Smooth muscle cell (in vitro differentiated cells): ENCODE data around the gene RAB39A. TPM values are rescaled to one million over a fixed set of nuclear protein-coding genes. Genes with fewer than 3 reads are reported as not detected.

ENCODE experiments used
- DNase-seq: peaks from one replicate; lab custom pipeline; 2025; ENCODE audit not compliant: unreplicated experiment; lab: John Stamatoyannopoulos, UW
- H2AFZ ChIP-seq: fragments of 200-600 bp; sonication (generic); 2 replicates; pipeline ENCODE4 v1.6.0; 2016; ENCODE audit warnings: antibody characterized with exemption, low read depth, mild to moderate bottlenecking
- H3F3A ChIP-seq: fragments of 200-600 bp; sonication (generic); 2 replicates; pipeline ENCODE4 v1.6.0; 2017; ENCODE audit warnings: antibody characterized with exemption, low read depth
- H3K27ac ChIP-seq: fragments of 200-600 bp; sonication (generic); 2 replicates; pipeline ENCODE4 v1.5.1; 2016; ENCODE audit warnings: low read depth, mild to moderate bottlenecking
- H3K27me3 ChIP-seq: fragments of 200-600 bp; sonication (generic); 2 replicates; pipeline ENCODE4 v1.6.1; 2016; ENCODE audit warnings: low read depth, mild to moderate bottlenecking
- H3K36me3 ChIP-seq: fragments of 200-600 bp; sonication (generic); 2 replicates; pipeline ENCODE4 v1.5.1; 2016; ENCODE audit warnings: low read depth
- H3K4me1 ChIP-seq: fragments of 200-600 bp; sonication (generic); 2 replicates; pipeline ENCODE4 v1.5.1; 2016; ENCODE audit warnings: low read depth
- H3K4me2 ChIP-seq: fragments of 200-600 bp; sonication (generic); 2 replicates; pipeline ENCODE4 v1.6.0; 2016; ENCODE audit warnings: mild to moderate bottlenecking
- H3K4me3 ChIP-seq: fragments of 200-600 bp; sonication (generic); 2 replicates; pipeline ENCODE4 v1.5.1; 2016; ENCODE audit warnings: mild to moderate bottlenecking
- H3K79me2 ChIP-seq: fragments of 200-600 bp; sonication (generic); 2 replicates; pipeline ENCODE4 v1.6.0; 2016; ENCODE audit warnings: low read depth, mild to moderate bottlenecking
- H3K9ac ChIP-seq: fragments of 200-600 bp; sonication (generic); 2 replicates; pipeline ENCODE4 v1.6.0; 2016; ENCODE audit warnings: low read depth
- H3K9me3 ChIP-seq: fragments of 200-600 bp; sonication (generic); replicated peaks from 2 replicates; pipeline ENCODE4 v1.5.1; 2016; ENCODE audit warnings: low read depth
- H4K20me1 ChIP-seq: fragments of 200-600 bp; sonication (generic); 2 replicates; pipeline ENCODE4 v1.6.0; 2016; ENCODE audit warnings: low read depth
- CTCF ChIP-seq: fragments of 200-600 bp; sonication (generic); IDR thresholded peaks from 2 replicates; pipeline ENCODE4 v1.5.1; 2017; ENCODE audit warnings: borderline replicate concordance, mild to moderate bottlenecking, antibody characterized with exemption; ENCODE audit not compliant: insufficient read depth, poor library complexity, severe bottlenecking
- whole genome bisulfite sequencing: methylation state at CpG from one replicate; pipeline ENCODE4 v1.1.7; 2016; ENCODE audit warnings: low lambda C conversion rate; 5-methylcytosine and 5-hydroxymethylcytosine counted together
- polyA plus RNA-seq: library from polyadenylated mRNA; unstranded; fragments of >200 nt; fragmentation: Nextera tagmentation; extraction: Ambion mirVana; gene quantifications from 2 replicates; pipeline ENCODE4 v1.2.1, GENCODE V29; 2016
- total RNA-seq: library from RNA; depleted of rRNA; stranded (reverse); fragments of >200 nt; gene quantifications from 2 replicates; pipeline ENCODE4 v1.2.3, GENCODE V29; 2014

The RAB39A gene
- total and polyA plus RNA-seq, 2 experiments from 2014 or later, result not detected

- 93% methylated on average over 1 of the region's 1 CpG for WGBS
These were observed 28.3 kb downstream of the RAB39A start for GRCh38 chr11:107956543-107956942.

DNA sequence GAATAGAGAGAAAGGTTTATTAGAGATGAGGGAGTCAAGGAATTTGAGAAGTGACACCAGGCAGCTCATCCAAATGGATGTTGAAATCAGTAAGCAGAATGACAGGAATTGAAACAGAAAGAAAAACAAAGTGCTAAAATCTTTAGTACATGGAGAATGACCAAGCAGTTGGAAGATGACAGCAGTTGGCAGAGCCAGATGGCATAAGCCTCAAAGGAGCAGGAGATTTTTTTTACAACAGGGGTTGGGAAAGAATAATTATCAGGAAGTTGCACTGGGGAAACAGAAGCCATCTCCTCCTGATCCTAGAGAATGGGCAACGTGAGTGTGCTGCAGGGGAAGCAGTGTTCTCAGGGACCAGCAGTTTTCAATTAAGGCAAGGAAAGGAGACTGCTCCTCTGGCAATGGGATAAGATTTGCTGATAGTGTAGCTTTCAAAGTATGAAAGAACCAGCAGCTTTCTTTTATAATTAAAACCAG, 28.9 kb downstream of the RAB39A start:
- Histone ChIP-seq H3K36me3 (no peaks in the 10 kb centered on the region), H3K9me3 (no peaks in the 10 kb centered on the region), H3K4me1 (peaks cover 8% of the 10 kb centered on the region), H3K4me2 (peak overlapping the region; percentile 45), H3K9ac (no peak overlapping the region), H3F3A (no peaks in the 10 kb centered on the region), H2AFZ (peak overlapping the region; percentile 55), H3K4me3 (no peak overlapping the region), H3K27ac (no peak overlapping the region), H3K79me2 (no peaks in the 10 kb centered on the region), H3K27me3 (no peaks in the 10 kb centered on the region), H4K20me1 (no peaks in the 10 kb centered on the region)
- TF ChIP-seq CTCF, result no peak
- 5% methylated on average over 1 of the region's 1 CpG for WGBS
- DNase-seq, result no peak

More at GRCh38 chr11:107956543-107956942, 28.3 kb downstream of the RAB39A start:
- no peaks in the 10 kb centered on the region for H3K79me2 ChIP-seq
- DNase-seq, result no peak
- H3K27me3 ChIP-seq, result no peaks in the 10 kb centered on the region
- H2AFZ ChIP-seq, result no peak overlapping the region
- no peak overlapping the region for H3K27ac ChIP-seq
- peaks cover 8% of the 10 kb centered on the region for H3K4me1 ChIP-seq
- no peaks in the 10 kb centered on the region for H4K20me1 ChIP-seq
- no peak overlapping the region for H3K4me2 ChIP-seq
- no peaks in the 10 kb centered on the region for H3K9me3 ChIP-seq
- H3K4me3 ChIP-seq, result no peak overlapping the region
- H3F3A ChIP-seq, result no peaks in the 10 kb centered on the region
- H3K36me3 ChIP-seq, result no peaks in the 10 kb centered on the region
- TF ChIP-seq CTCF, result no peak
- H3K9ac ChIP-seq, result no peak overlapping the region

DNA sequence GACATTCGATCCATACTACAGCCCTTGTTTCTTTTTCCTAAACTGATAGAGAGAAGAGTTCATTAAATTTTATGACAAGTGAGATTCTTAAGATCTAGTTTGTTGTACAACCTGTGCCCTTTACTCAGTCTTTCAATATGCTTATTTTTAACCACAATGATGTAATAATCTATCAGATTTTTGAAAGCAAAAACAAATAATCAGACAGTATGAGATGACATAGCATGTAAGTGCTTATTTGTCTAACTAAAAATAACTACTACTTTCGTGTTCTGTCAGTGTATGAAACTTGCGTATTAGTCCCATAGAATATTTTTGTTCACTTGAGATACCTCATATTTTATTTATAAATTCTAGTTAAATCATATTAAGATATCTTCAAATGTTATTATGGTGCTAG, 33.2 kb downstream of the RAB39A start:
- DNase-seq, result no peak
- H3K27me3 ChIP-seq, result no peaks in the 10 kb centered on the region
- 90% methylated on average over 3 of the region's 3 CpGs for WGBS

More for the DNA sequence above, 33.2 kb downstream of the RAB39A start:
- Histone ChIP-seq H4K20me1 (no peaks in the 10 kb centered on the region), H3K9ac (no peak overlapping the region), H2AFZ (no peak overlapping the region), H3K4me1 (no peaks in the 10 kb centered on the region), H3K27ac (no peak overlapping the region), H3K4me2 (no peak overlapping the region), H3K4me3 (no peak overlapping the region), H3K9me3 (no peaks in the 10 kb centered on the region), H3K36me3 (no peaks in the 10 kb centered on the region), H3F3A (no peaks in the 10 kb centered on the region), H3K79me2 (no peaks in the 10 kb centered on the region)
- TF ChIP-seq CTCF, result no peak
